Measurements from ENCODE around the gene SLC35B4. TPM values are rescaled to one million over a fixed set of nuclear protein-coding genes. Genes with fewer than 3 reads are reported as not detected.

SLC35B4 gene
- total and polyA plus RNA-seq, 2 experiments from 2014 or later: 12.9 to 22.2 TPM

DNA sequence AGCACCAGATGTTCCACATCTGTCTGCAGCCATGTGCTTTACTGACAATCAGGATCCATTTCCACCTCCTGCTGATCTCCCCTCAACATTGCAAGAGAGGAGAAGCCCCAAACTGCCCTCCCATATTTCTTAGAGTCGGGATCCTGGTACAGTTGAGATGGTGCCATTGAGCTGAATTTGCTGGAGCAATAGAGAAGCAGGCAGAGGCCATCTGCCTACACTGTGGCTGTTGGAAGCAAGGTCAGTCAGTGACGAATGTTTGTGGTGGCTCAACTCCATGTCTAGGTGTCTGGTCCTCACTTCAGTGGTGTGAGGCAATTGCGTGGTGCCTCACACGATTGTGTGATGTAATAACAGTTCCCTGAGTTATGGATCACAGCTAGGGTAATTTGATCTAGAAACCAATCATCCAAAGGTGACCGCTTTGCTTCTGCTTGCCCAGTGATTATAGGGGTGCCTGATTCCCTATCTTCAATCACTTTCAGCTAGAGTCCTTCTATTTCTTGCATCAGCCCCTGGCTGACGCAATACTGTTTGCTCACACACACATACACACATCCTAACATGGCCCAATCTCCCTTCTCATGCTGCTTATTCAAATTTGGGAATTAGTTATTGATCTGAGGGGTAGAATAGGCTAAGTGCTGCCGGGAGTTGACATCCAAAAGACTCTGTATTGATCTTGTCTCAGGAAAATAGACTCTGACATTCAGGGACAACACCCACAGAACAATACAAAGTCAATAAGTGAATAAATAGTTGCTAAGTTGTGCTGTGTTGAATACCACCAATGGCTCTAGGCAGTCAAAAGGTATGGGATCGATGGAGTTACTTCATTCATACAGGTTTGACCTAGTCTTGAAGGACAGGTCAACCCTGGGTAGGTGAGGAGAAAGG is 46.1 kb upstream of the SLC35B4 start:
- H3F3A ChIP-seq (ENCODE audit: insufficient read depth): peaks cover 32% of the 10 kb centered on the region
- no peak overlapping the region for H3K27ac ChIP-seq
- H3K4me3 ChIP-seq: no peak overlapping the region
- H4K20me1 ChIP-seq (ENCODE audit: insufficient read depth): no peaks in the 10 kb centered on the region
- H3K9me3 ChIP-seq (ENCODE audit: low read depth): no peaks in the 10 kb centered on the region
- H3K79me2 ChIP-seq (ENCODE audit: insufficient read depth): no peaks in the 10 kb centered on the region
- H2AFZ ChIP-seq: no peak overlapping the region
- in situ Hi-C loops (cut with MboI): no loop called here
- TF ChIP-seq EZH2 (IDR thresholded peaks at IDR 0.05; ENCODE audit: insufficient read depth, poor library complexity, severe bottlenecking) (no peak), EZH2phosphoT487 (IDR thresholded peaks at IDR 0.05; ENCODE audit: insufficient read depth, low read depth) (no peak)
- no peaks in the 10 kb centered on the region for H3K9me2 ChIP-seq (ENCODE audit: insufficient read depth)
- DNase-seq: peak; percentile 55
- no peaks in the 10 kb centered on the region for H3K27me3 ChIP-seq (replicated peaks; ENCODE audit: insufficient read depth)
- H3K4me1 ChIP-seq (ENCODE audit: insufficient read depth): peaks cover 37% of the 10 kb centered on the region
- no peak overlapping the region for H3K4me2 ChIP-seq (ENCODE audit: unreplicated experiment)
- WGBS, 2 experiments (ENCODE audit: low coverage in 1 of 2, low lambda C conversion rate in 2 of 2, missing lambda C conversion rate in 2 of 2): 70 to 77% methylated on average over 8 of the region's 8 CpGs
- no peak overlapping the region for H3K9ac ChIP-seq
- H3K36me3 ChIP-seq (ENCODE audit: low read depth): no peaks in the 10 kb centered on the region

GRCh38 chr7:134359787-134360432 is 43.2 kb upstream of the SLC35B4 start:
- no peaks in the 10 kb centered on the region for H4K20me1 ChIP-seq (ENCODE audit: insufficient read depth)
- in situ Hi-C loops (cut with MboI): no loop called here

GRCh38 chr7:134357486-134357885 is 40.8 kb upstream of the SLC35B4 start:
- peak; percentile 26 for DNase-seq
- H3K4me3 ChIP-seq: no peak overlapping the region
- H3K9me2 ChIP-seq (ENCODE audit: insufficient read depth): no peaks in the 10 kb centered on the region
- H3K27ac ChIP-seq: no peak overlapping the region
- H3K36me3 ChIP-seq (ENCODE audit: low read depth): no peaks in the 10 kb centered on the region
- 0 out of 2 replicates have a peak, but pooled peaks cover 3% of the 10 kb centered on the region for H3F3A ChIP-seq (ENCODE audit: insufficient read depth)
- H3K9me3 ChIP-seq (ENCODE audit: low read depth): no peaks in the 10 kb centered on the region
- in situ Hi-C loops (cut with MboI): no loop called here
- no peaks in the 10 kb centered on the region for H3K4me1 ChIP-seq (ENCODE audit: insufficient read depth)
- H4K20me1 ChIP-seq (ENCODE audit: insufficient read depth): no peaks in the 10 kb centered on the region
- no peak overlapping the region for H3K4me2 ChIP-seq (ENCODE audit: unreplicated experiment)
- H3K9ac ChIP-seq: no peak overlapping the region
- H3K27me3 ChIP-seq (replicated peaks; ENCODE audit: insufficient read depth): no peaks in the 10 kb centered on the region
- no peak for TF ChIP-seq EZH2phosphoT487 (IDR thresholded peaks at IDR 0.05; ENCODE audit: insufficient read depth, low read depth)
- no peak for TF ChIP-seq EZH2 (IDR thresholded peaks at IDR 0.05; ENCODE audit: insufficient read depth, poor library complexity, severe bottlenecking)
- H2AFZ ChIP-seq: no peak overlapping the region
- H3K79me2 ChIP-seq (ENCODE audit: insufficient read depth): no peaks in the 10 kb centered on the region
- 84 to 86% methylated on average over 4 of the region's 4 CpGs for WGBS, 2 experiments (ENCODE audit: low coverage in 1 of 2, low lambda C conversion rate in 2 of 2, missing lambda C conversion rate in 2 of 2)

More at GRCh38 chr7:134359787-134360432, 43.2 kb upstream of the SLC35B4 start:
- Histone ChIP-seq H3K9ac (no peak overlapping the region), H3K9me3 (ENCODE audit: low read depth) (no peaks in the 10 kb centered on the region), H3K4me1 (ENCODE audit: insufficient read depth) (peaks cover 18% of the 10 kb centered on the region), H3K4me2 (ENCODE audit: unreplicated experiment) (no peak overlapping the region), H3F3A (ENCODE audit: insufficient read depth) (peaks cover 14% of the 10 kb centered on the region), H3K4me3 (no peak overlapping the region), H3K9me2 (ENCODE audit: insufficient read depth) (no peaks in the 10 kb centered on the region), H3K27ac (no peak overlapping the region), H2AFZ (no peak overlapping the region), H3K36me3 (ENCODE audit: low read depth) (no peaks in the 10 kb centered on the region), H3K27me3 (replicated peaks; ENCODE audit: insufficient read depth) (no peaks in the 10 kb centered on the region), H3K79me2 (ENCODE audit: insufficient read depth) (no peaks in the 10 kb centered on the region)
- TF ChIP-seq EZH2phosphoT487 (IDR thresholded peaks at IDR 0.05; ENCODE audit: insufficient read depth, low read depth) (no peak), EZH2 (IDR thresholded peaks at IDR 0.05; ENCODE audit: insufficient read depth, poor library complexity, severe bottlenecking) (no peak)
- WGBS, 2 experiments (ENCODE audit: low coverage in 1 of 2, low lambda C conversion rate in 2 of 2, missing lambda C conversion rate in 2 of 2): 75 to 79% methylated on average over 5 of the region's 5 CpGs
- no peak for DNase-seq

GRCh38 chr7:134356421-134356936 is 39.7 kb upstream of the SLC35B4 start:
- DNase-seq: no peak
- no peaks in the 10 kb centered on the region for H4K20me1 ChIP-seq (ENCODE audit: insufficient read depth)
- H3K4me2 ChIP-seq (ENCODE audit: unreplicated experiment): no peak overlapping the region
- H3K36me3 ChIP-seq (ENCODE audit: low read depth): no peaks in the 10 kb centered on the region
- 0 out of 2 replicates have a peak, but pooled peaks cover 3% of the 10 kb centered on the region for H3F3A ChIP-seq (ENCODE audit: insufficient read depth)
- 86 to 89% methylated on average over 8 to 9 of the region's 9 CpGs for WGBS, 2 experiments (ENCODE audit: low coverage in 1 of 2, low lambda C conversion rate in 2 of 2, missing lambda C conversion rate in 2 of 2)
- H3K4me1 ChIP-seq (ENCODE audit: insufficient read depth): no peaks in the 10 kb centered on the region
- in situ Hi-C loops (cut with MboI): no loop called here
- no peak overlapping the region for H3K4me3 ChIP-seq
- no peaks in the 10 kb centered on the region for H3K79me2 ChIP-seq (ENCODE audit: insufficient read depth)
- no peaks in the 10 kb centered on the region for H3K9me3 ChIP-seq (ENCODE audit: low read depth)
- H3K9ac ChIP-seq: peak overlapping the region; percentile 15; the same call in 1 of the 2 replicates
- no peak for TF ChIP-seq EZH2phosphoT487 (IDR thresholded peaks at IDR 0.05; ENCODE audit: insufficient read depth, low read depth)
- no peak for TF ChIP-seq EZH2 (IDR thresholded peaks at IDR 0.05; ENCODE audit: insufficient read depth, poor library complexity, severe bottlenecking)
- no peak overlapping the region for H2AFZ ChIP-seq
- peak overlapping the region; percentile 49 for H3K27ac ChIP-seq
- no peaks in the 10 kb centered on the region for H3K9me2 ChIP-seq (ENCODE audit: insufficient read depth)
- no peaks in the 10 kb centered on the region for H3K27me3 ChIP-seq (replicated peaks; ENCODE audit: insufficient read depth)

Measured in GM23248 (cell line).